Erythroblast (primary cell): ENCODE data around the gene HNF4A.

Experiments used
- DNase-seq, 2 experiments: peaks; one replicate each; lab custom pipeline; 2025; lab: John Stamatoyannopoulos, UW
- GATA1 ChIP-seq: IDR thresholded peaks from 2 replicates; pipeline ENCODE4 v1.6.1; 2011; ENCODE audit warnings: low read depth, mild to moderate bottlenecking, control low read depth, low read length, moderate library complexity
- POLR2A ChIP-seq: IDR thresholded peaks from 2 replicates; pipeline ENCODE4 v1.6.1; 2011; ENCODE audit warnings: mild to moderate bottlenecking, low read length

The HNF4A gene

DNA sequence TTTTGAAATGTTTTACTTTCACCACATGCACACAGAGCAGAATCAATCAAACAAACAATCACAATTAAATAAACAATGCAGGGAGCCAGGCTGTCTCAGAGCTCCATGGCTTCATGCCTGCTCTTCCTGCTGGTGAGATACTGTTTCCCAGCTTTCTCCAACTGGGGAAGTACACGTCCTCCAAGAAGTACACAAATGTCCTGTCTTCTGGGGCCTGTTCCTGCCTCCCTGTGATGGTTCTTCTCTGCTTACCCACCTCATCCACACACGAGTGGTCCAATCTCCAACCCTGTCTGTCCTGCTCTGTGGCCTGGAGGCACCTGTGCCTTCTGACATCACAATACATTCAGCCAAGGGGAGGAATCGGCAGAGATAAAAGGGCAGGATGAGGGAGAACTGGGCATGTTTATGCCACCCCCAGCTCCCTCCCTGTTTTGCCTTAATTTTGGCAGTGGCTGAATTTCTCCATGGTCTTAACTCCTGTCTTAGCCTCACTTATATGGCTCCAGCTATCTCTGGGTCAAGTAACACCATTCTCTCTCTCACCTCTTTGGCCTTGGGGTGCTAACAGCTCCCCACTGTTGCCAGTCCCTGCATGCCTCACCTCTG, 94.9 kb downstream of the HNF4A start:
- TF ChIP-seq POLR2A (no peak), GATA1 (no peak)
- DNase-seq = no peak

DNA sequence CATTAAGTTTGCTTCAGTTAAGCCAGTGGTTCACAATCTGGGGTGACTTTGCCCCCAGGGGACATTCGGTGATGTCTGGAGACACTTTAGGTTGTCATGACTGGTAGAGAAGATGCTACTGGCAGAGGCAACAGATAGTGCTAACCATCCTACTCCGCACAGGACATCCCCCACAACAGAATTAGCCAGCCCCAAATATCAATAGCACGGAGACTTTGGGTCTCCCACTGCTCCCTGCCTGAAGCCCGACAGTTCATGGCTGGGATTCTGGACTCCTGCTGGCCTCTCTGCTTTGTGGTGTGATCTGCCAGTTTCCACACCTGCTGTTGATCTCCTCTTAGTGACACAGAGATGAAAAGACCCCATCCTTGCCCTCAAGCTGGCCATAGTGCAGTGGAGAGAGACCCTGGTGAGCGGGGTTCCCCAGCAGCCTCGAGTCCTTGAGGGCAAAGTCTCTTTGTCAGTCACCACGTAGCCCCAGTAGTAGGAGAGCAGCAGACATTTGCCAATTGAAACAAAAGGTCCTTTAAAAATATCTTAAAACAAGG, 95.5 kb downstream of the HNF4A start:
- DNase-seq = no peak
- TF ChIP-seq GATA1 (no peak), POLR2A (no peak)

DNA sequence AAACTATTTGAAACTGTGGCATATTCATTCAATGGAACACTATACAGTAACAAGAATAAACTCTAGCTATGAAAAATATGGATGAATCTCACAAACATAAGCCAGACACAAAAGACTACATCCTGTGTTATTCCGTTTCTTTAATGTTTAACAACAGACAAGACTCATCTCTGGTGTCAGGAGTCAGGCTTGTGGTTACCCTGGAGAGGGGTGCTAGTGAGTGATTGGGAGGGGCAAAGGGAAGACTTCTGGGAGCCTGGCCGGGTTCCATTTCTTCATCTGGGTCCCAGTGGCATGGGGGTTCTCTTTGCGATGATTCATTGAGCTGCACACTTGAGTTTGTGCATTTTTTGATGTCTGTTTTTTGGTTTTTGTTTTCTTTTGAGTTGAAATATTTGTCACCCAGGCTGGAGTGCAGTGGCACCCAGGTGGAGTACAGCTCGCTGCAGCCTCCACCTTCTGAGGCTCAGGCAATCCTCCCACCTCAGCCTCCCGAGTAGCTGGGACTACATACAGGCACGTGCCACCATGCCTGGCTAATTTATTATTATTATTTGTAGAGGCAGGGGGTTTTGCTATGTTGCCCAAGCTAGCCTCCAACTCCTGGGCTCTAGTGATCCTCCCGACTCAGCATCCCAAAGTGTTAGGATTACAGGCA, 98.9 kb downstream of the HNF4A start:
- TF ChIP-seq GATA1 (no peak), POLR2A (no peak)
- no peak for DNase-seq

DNA sequence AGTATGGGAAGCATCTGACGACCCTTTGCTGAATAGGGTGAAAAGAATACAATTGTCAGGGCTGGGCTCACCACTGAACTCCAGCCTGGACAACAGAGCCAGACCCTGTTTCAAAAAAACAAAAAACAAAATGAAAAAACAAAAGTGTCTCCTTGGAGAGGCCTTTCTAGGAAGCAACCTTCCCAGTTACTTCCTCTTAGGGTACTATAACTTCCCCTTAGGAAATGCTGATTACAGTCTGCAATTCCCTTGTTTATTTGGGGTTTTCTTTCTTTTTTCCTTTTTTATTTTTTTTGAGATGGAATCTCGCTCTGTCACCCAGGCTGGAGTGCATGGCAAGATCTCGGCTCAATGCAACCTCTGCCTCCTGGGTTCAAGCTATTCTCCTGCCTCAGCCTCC, 99.6 kb downstream of the HNF4A start:
- TF ChIP-seq POLR2A = no peak
- TF ChIP-seq GATA1 = no peak
- DNase-seq = no peak

DNA sequence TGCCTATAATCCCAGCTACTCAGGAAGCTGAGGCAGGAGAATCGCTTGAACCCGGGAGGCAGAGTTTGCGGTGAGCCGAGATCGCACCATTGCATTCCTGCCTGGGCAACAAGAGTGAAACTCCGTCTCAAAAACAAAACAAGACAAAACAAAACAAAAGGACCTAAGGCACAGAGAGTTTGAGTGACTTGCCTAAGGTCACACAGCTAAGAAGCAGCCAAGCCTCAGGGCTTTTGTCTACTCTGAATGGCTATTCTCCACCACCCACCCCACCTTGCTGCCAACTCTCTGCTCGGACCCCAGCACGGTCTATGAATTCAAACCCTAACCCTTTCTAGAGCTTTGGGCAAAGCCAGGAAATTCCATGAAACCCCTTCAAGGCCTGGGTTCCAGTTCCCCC, 101.1 kb downstream of the HNF4A start:
- TF ChIP-seq GATA1 (no peak), POLR2A (no peak)
- DNase-seq = no peak

- TF ChIP-seq POLR2A = no peak
- no peak for TF ChIP-seq GATA1
- peak; percentile 92 to 96 for DNase-seq
These were observed 101.5 kb downstream of the HNF4A start for GRCh38 chr20:44457016-44457415.

DNA sequence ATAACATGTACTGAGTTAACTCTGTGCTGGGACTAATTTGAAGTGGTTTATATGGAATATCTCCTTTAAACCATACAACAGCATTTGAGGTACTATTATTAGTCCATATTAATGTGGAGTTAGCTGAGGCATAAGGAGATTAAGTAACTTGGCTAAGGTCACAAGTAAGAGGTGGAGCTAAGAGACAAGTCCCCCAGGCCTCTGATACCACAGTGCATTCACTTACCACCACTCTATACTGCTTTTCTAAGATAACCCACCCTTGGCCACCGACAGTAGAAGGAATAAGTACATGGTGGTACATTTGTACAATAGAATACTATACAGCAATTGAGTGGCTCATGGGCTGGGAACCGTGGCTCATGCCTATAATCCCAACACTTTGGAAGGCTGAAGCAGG, 103.8 kb downstream of the HNF4A start:
- peak; percentile 68 to 85 for DNase-seq
- TF ChIP-seq GATA1 (no peak), POLR2A (no peak)

GRCh38 chr20:44460795-44461141, 105.3 kb downstream of the HNF4A start:
- no peak for TF ChIP-seq GATA1
- no peak for TF ChIP-seq POLR2A
- peak; percentile 74 to 82 for DNase-seq

DNA sequence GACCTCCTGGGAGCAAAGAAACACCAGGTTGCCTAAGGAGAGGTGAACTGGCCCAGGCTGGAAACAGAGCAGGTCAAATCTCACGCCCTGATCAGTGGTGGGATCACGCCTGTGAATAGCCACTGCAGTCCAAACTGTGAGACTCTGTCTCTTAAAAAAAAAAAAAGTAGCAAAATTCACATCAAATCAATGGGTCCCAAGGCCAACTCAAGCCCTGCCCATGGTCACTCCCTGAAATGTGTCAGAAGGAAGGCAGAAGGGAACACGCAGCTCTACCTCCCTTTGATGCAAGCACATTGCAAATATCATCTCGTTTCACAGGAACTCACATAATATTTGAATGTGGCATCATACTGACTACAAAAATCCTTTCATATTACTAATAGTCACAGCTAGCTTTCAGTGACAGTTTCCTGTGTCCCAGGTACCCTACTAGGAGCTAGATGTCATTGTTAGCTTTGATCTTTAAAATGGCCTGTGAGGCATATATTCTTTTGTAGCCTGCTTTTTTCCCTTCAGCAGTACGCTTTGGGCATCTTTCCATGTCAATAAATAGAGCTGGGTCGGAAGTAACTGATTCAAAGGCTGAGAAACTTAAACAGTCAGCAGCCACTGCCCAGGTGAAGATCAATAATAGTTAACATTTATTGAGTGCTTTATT, 105.8 kb downstream of the HNF4A start:
- no peak for DNase-seq
- TF ChIP-seq GATA1 (no peak), POLR2A (no peak)

- no peak for TF ChIP-seq GATA1
- DNase-seq = no peak
These were observed 106.3 kb downstream of the HNF4A start for GRCh38 chr20:44461803-44462174.

- DNase-seq = no peak
- TF ChIP-seq POLR2A (no peak), GATA1 (no peak)
These were observed 108.0 kb downstream of the HNF4A start for GRCh38 chr20:44463466-44463865.

- DNase-seq = no peak
- TF ChIP-seq GATA1 (no peak), POLR2A (no peak)
These were observed 109.0 kb downstream of the HNF4A start for GRCh38 chr20:44464514-44464913.

DNA sequence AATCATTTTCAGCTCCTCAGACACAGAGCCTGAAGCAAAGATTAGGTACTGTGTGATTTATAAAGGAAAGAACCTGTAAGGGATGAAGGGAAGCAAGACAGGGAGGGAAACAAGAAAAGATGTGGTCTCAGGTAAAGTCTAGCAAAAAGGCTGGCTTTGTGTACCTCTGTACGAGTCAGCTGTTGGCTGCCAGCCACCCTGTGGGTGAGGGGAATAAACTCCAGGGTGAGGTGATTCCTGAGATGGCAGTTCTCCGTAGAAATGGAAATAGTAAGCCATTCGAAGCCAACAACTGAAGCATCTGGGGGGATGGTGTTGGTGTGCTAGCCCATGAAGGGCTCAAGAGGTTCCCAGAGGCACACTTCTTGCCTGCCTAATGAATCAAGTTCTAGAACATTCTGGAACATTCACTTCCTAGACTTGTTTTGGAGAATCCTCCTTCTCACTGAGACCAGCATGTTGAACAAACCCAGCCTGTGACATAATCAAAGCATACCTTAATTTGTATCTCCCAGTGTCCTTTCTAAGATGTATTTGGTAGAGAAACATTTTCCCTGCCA, 109.6 kb downstream of the HNF4A start:
- no peak for DNase-seq
- TF ChIP-seq GATA1 (no peak), POLR2A (no peak)

- no peak for DNase-seq
- TF ChIP-seq POLR2A (no peak), GATA1 (no peak)
These were observed 111.9 kb downstream of the HNF4A start for GRCh38 chr20:44467289-44467883.
